ENCODE results near the gene KIF20B. TPM values are rescaled to one million over a fixed set of nuclear protein-coding genes. Genes with fewer than 3 reads are reported as not detected.

Gene KIF20B
- total and polyA plus RNA-seq, 2 of the 13 experiments (the other 11 are each of a cell fraction or from before 2014, with no cell fraction given) = 3.5 to 38.6 TPM

GRCh38 chr10:89814278-89814677, 112.9 kb downstream of the KIF20B start (continued):
- TF ChIP-seq SNAPC4 (CRISPR knock-in tag; IDR thresholded peaks at IDR 0.05) (no peak), ZNF598 (CRISPR knock-in tag; IDR thresholded peaks at IDR 0.05; ENCODE audit: borderline replicate concordance) (no peak), SKI (IDR thresholded peaks at IDR 0.05; ENCODE audit: partially characterized antibody) (peak; percentile 14), HIVEP1 (CRISPR knock-in tag; IDR thresholded peaks at IDR 0.05) (no peak), ZNF547 (CRISPR knock-in tag; IDR thresholded peaks at IDR 0.05) (no peak), ATM (IDR thresholded peaks at IDR 0.05; ENCODE audit: borderline replicate concordance) (no peak), ZNF275 (CRISPR knock-in tag; IDR thresholded peaks at IDR 0.05; ENCODE audit: borderline replicate concordance) (no peak), KLF11 (CRISPR knock-in tag; IDR thresholded peaks at IDR 0.05) (no peak), NONO (IDR thresholded peaks at IDR 0.05) (no peak), NONO (CRISPR knock-in tag; conservative IDR thresholded peaks at IDR 0.05) (no peak), THAP11 (CRISPR knock-in tag; IDR thresholded peaks at IDR 0.05) (peak; percentile 54; the same call in 1 of the 2 replicates), TRAFD1 (CRISPR knock-in tag; IDR thresholded peaks at IDR 0.05; ENCODE audit: borderline replicate concordance) (no peak), THYN1 (CRISPR knock-in tag; IDR thresholded peaks at IDR 0.05; ENCODE audit: borderline replicate concordance, low read depth) (no peak), ZNF503 (CRISPR knock-in tag; IDR thresholded peaks at IDR 0.05) (peak; percentile 73; the same call in 1 of the 2 replicates), EEA1 (CRISPR knock-in tag; IDR thresholded peaks at IDR 0.05; ENCODE audit: borderline replicate concordance) (no peak), ZFP36L1 (CRISPR knock-in tag; IDR thresholded peaks at IDR 0.05) (no peak), TP53 (CRISPR knock-in tag; conservative IDR thresholded peaks at IDR 0.05) (no peak), ZNF746 (CRISPR knock-in tag; IDR thresholded peaks at IDR 0.05) (no peak), ZNF83 (CRISPR knock-in tag; IDR thresholded peaks at IDR 0.05; ENCODE audit: borderline replicate concordance) (no peak)
- TF ChIP-seq, protein P1, sequence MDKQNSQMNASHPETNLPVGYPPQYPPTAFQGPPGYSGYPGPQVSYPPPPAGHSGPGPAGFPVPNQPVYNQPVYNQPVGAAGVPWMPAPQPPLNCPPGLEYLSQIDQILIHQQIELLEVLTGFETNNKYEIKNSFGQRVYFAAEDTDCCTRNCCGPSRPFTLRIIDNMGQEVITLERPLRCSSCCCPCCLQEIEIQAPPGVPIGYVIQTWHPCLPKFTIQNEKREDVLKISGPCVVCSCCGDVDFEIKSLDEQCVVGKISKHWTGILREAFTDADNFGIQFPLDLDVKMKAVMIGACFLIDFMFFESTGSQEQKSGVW (CRISPR knock-in tag; IDR thresholded peaks at IDR 0.05; ENCODE audit: borderline replicate concordance) = no peak
